HG03460 (cell line): ENCODE data around the gene SSTR3.

Experiments used
- ATAC-seq: cut with Tn5 transposase; IDR thresholded peaks from one replicate; pipeline ENCODE4 v1.9.1; 2021; ENCODE audit not compliant: unreplicated experiment

The SSTR3 gene

GRCh38 chr22:37197451-37198257 is 14.6 kb downstream of the SSTR3 start:
- ATAC-seq, result no peak

GRCh38 chr22:37196539-37197450 is 15.5 kb downstream of the SSTR3 start:
- ATAC-seq, result no peak

GRCh38 chr22:37195921-37196320 is 16.4 kb downstream of the SSTR3 start:
- ATAC-seq, result no peak

- ATAC-seq, result no peak
Measured at GRCh38 chr22:37194750-37195149, 17.5 kb downstream of the SSTR3 start.

GRCh38 chr22:37193629-37194191 is 18.6 kb downstream of the SSTR3 start:
- ATAC-seq, result no peak

- ATAC-seq, result no peak
Measured at GRCh38 chr22:37192741-37193140, 19.5 kb downstream of the SSTR3 start.

GRCh38 chr22:37192204-37192603 is 20.1 kb downstream of the SSTR3 start:
- ATAC-seq, result no peak

GRCh38 chr22:37190262-37190780 is 22.0 kb downstream of the SSTR3 start:
- ATAC-seq, result no peak

- ATAC-seq, result no peak
Measured at GRCh38 chr22:37188901-37189466, 23.3 kb downstream of the SSTR3 start.

- no peak for ATAC-seq
Measured at GRCh38 chr22:37187891-37188761, 24.2 kb downstream of the SSTR3 start, which contains the start of gene C1QTNF6. C1QTNF6 (minus strand) TSS chr22:37188247; CDS start chr22:37188213, 34 bp downstream.

- ATAC-seq, result no peak
Measured at GRCh38 chr22:37187552-37187890, 24.8 kb downstream of the SSTR3 start.

- no peak for ATAC-seq
Measured at GRCh38 chr22:37186997-37187522, 25.2 kb downstream of the SSTR3 start.

- no peak for ATAC-seq
Measured at GRCh38 chr22:37186228-37186996, 25.9 kb downstream of the SSTR3 start.

- ATAC-seq, result no peak
Measured at GRCh38 chr22:37185646-37186227, 26.5 kb downstream of the SSTR3 start.

GRCh38 chr22:37184816-37185541 is 27.3 kb downstream of the SSTR3 start:
- no peak for ATAC-seq

GRCh38 chr22:37184380-37184755 is 27.9 kb downstream of the SSTR3 start:
- no peak for ATAC-seq

GRCh38 chr22:37183432-37184379 is 28.6 kb downstream of the SSTR3 start:
- no peak for ATAC-seq
